Measurements from ENCODE around the gene PAK2. TPM values are rescaled to one million over a fixed set of nuclear protein-coding genes. Genes with fewer than 3 reads are reported as not detected.
"Not testable (repeated sequence)": the region's sequence is repeated elsewhere in the genome, so short reads cannot be mapped to it uniquely, and the experiment has no call there.

Gene PAK2
- total and polyA plus RNA-seq, 5 experiments from 2014 or later = 28.4 to 81.0 (median 30.3) TPM

DNA sequence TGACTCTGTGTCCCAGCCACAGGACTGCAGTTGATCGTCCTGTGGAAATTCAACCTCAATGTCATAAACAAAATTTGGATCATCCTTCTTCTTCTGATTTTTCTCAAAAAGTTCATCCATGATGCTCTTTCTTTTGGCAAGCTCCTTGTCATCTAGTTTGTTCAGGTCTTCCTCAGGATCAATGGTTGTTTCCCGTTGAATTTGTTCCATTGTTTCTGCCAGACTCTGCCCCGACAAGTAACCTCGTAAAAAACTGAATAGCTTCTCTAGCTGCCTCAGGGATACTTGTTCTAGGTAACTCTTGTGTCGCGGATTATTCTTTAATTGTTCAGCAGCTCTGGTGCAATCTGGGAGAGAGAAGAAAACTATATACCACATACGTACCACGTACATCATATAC, 32.1 kb upstream of the PAK2 start:
- Mint-ChIP-seq H3K27ac (peak overlapping the region in 3 of 10 donors; percentile 37 to 41 (median 39)), H3K27me3 (no peaks in the 10 kb centered on the region), H3K4me1 (peaks cover 10 to 20% (median 18%) of the 10 kb centered on the region in 4 donors), H3K9me3 (no peaks in the 10 kb centered on the region), H3K36me3 (peaks cover 0 to 4% (median 0%) of the 10 kb centered on the region in 3 donors), H3K4me3 (peak overlapping the region in 1 of 10 donors; percentile 28)
- DNase-seq (no peak), ATAC-seq (no peak)
- POLR2A ChIA-PET = interaction anchor here (0.6 to 1.2 kb wide), 3 partner anchors 36 to 93 kb away, joined by 4 to 12 read pairs (median 5); no protein-coding TSS in a partner anchor

DNA sequence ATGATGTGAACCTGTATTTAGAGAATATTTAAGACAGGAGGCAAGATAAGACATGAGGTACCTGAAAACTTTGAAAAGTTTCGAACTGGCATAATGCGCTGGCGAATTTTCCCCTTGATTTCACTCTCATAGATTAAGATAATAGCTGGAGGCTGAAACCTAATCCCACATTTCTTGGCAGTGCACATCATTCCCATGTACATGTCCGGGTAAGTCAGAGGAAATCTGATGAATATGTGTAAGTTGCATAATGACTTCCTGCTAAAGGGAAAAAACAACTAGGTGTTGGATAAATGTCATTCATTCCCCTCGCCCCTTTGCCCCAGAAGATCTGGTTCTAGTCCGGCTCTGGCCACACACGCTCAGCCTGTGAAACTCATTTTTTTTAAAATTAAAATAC, 31.2 kb upstream of the PAK2 start:
- Mint-ChIP-seq H3K27me3 (no peaks in the 10 kb centered on the region), H3K27ac (peak overlapping the region in 4 of 10 donors; percentile 9 to 66 (median 35)), H3K9me3 (no peaks in the 10 kb centered on the region), H3K36me3 (peaks cover 0 to 4% (median 0%) of the 10 kb centered on the region in 3 donors), H3K4me3 (no peak overlapping the region), H3K4me1 (peaks cover 8 to 28% (median 22%) of the 10 kb centered on the region in 4 donors)
- POLR2A ChIA-PET = interaction anchor here (1.2 kb wide), 1 partner anchor 76 kb away, joined by 5 read pairs; no protein-coding TSS in a partner anchor
- DNase-seq (no peak), ATAC-seq (no peak)

DNA sequence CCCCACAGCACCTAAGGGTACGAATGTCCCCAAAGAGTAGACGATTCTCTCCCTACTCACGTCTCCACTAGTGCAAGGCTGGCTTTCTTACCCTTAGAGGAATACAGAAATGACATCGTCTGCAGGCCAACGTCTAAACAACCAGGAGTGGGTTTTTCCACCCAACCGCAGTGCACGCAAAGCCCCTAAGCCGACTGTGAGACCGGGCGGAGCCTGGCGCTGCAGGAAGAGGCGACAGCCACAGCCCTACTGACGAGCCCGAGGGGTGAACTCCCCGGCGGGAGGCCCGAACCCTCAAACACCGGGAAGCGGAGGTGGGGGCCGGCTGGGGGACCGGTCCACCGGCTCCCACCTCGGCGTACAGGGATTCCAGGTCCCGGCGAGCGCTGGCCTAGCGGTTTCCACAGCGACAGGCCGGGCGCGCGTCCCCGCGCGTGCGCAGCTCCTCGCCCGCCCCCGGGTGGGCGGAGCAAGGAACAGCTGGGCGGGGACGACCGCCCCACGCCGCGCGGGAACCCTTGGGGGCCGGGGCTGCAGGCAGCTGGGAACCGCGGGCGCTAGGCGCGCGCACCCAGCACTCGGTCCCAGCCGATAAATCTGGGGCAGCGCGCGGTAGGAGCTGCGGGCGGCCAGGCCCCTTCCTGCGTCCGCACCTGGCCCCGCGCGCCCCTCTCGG, 27.7 kb upstream of the PAK2 start, which contains the start of the genes CEP19 and PIGX:
TSS of gene CEP19 (minus strand) at position 413 of the 676 bp plus-strand sequence. CDS start 3,593 bp downstream, outside the sequence.
TSS of gene PIGX (plus strand) at position 540 of the 676 bp plus-strand sequence.
- peak within 1 kb of the TSS; percentile 92 to 99 (median 98) for H3K27ac Mint-ChIP-seq
- peaks cover 0 to 4% (median 0%) of the 10 kb centered on the region in 3 donors for H3K36me3 Mint-ChIP-seq
- peaks cover 7 to 40% (median 28%) of the 10 kb centered on the region in 4 donors for H3K4me1 Mint-ChIP-seq
- no peaks in the 10 kb centered on the region for H3K27me3 Mint-ChIP-seq
- DNase-seq (peak; percentile 81 to 97 (median 92)), ATAC-seq (peak; percentile 88 to 90)
- peak within 1 kb of the TSS; percentile 85 to 98 (median 95) for H3K4me3 Mint-ChIP-seq
- H3K9me3 Mint-ChIP-seq = no peaks in the 10 kb centered on the region
- POLR2A ChIA-PET = interaction anchor here (0.8 to 2.5 kb wide), 5 partner anchors 14 to 230 kb away, joined by 3 to 36 read pairs (median 5); partner anchors contain the start of genes NCBP2 and PAK2

DNA sequence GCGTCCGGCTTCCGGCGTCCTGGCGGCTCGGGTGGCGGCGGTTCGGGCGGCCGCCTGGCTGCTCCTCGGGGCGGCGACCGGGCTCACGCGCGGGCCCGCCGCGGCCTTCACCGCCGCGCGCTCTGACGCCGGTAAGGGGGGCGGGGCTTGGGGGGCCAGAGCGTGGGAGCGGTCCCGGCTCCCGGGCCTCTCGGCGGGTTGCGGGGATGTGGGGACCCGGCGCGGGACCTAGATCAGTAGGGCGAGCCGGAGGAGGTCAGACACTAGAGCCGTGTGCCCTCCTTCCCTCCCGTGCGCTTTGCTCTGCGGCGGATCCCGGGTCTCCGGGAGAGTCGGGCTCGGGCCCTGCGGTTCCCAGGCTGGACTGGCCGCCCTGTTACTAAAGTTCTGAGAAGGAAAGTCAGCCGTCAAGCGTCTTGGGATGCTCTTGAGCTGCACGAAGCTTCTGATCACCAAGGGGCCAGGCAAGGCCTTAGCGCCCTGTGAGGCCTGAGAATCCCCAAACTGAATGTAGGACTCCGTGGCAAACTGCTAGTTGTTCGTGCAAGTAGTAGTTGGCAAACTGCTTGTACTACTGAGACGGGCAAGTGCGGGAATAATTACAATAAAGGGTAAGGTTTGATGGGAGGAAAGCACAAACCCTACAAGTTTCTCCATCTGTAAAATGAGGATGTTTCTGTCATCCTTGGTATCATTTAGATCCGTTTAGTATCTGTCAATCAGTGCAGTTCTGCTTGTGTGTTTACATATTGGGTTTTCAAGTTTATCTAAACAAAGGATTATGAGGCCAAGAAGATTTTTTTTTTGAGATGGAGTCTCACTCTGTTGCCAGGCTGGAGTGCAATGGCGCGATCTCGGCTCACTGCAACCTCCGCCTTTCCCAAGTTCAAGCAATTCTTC, 26.9 kb upstream of the PAK2 start:
- Mint-ChIP-seq H3K27me3 (no peaks in the 10 kb centered on the region), H3K4me1 (peaks cover 7 to 44% (median 28%) of the 10 kb centered on the region in 4 donors), H3K4me3 (peak overlapping the region; percentile 80 to 92 (median 82)), H3K9me3 (no peaks in the 10 kb centered on the region), H3K36me3 (no peaks in the 10 kb centered on the region), H3K27ac (peak overlapping the region; percentile 51 to 97 (median 92))
- POLR2A ChIA-PET = interaction anchor here (0.6 to 2.5 kb wide), 6 partner anchors 14 to 229 kb away, joined by 3 to 36 read pairs (median 4); partner anchors contain the start of genes NCBP2 and PAK2
- peak; percentile 42 to 54 for ATAC-seq
- DNase-seq = peak in 6 of 10 donors; percentile 15 to 80 (median 63)

DNA sequence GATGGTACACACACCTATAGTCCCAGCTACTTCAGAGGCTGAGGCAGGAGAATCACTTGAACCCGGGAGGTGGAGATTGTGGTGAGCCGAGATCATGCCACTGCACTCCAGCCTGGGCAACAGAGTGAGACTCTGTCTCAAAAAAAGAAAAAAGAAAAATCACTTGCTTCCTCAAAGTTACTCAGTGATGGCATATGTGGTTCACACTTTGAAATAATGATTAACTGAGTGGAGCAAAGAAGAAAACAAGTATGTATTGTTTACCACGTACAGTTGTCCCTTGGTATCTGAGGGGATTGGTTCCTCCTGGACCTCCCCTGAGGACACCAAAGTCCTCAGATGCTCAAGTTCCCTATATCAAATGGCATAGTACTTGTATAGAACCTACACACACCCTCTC, 22.5 kb upstream of the PAK2 start:
- peaks cover 0 to 31% (median 11%) of the 10 kb centered on the region in 4 donors for H3K4me1 Mint-ChIP-seq
- H3K27ac Mint-ChIP-seq = peak overlapping the region in 1 of 10 donors; percentile 58
- H3K9me3 Mint-ChIP-seq, POLR2A ChIA-PET, ATAC-seq, DNase-seq, H3K4me3 Mint-ChIP-seq, H3K27me3 Mint-ChIP-seq: not testable (repeated sequence)
- H3K36me3 Mint-ChIP-seq = peaks cover 8 to 23% (median 21%) of the 10 kb centered on the region in 3 donors

DNA sequence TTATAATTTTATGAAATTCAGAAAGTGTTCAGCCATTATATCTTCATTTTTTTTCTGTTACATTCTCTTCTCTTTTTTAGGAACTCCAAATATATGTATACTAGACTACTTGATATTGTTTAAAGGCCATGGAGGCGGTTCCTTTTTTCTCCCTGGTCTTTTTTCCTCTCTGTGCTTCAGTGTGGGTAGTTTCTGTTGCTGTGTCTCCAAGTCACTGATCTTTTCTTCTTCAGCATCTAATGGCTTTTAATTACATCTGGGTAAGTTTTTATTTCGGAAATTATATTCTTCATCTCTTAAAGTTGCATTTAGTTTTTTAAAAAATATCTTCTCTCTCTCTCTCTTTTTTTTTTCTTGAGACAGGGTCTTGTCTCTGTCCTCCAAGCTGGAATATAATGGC, 18.6 kb upstream of the PAK2 start:
- DNase-seq (no peak), ATAC-seq (no peak)
- H3K27ac Mint-ChIP-seq = no peak overlapping the region
- peaks cover 0 to 8% (median 4%) of the 10 kb centered on the region in 4 donors for H3K4me1 Mint-ChIP-seq
- H3K9me3 Mint-ChIP-seq = peaks cover 0 to 5% (median 0%) of the 10 kb centered on the region in 9 donors
- POLR2A ChIA-PET = no interaction called here
- no peaks in the 10 kb centered on the region for H3K27me3 Mint-ChIP-seq
- peaks cover 9 to 42% (median 28%) of the 10 kb centered on the region in 3 donors for H3K36me3 Mint-ChIP-seq
- no peak overlapping the region for H3K4me3 Mint-ChIP-seq

DNA sequence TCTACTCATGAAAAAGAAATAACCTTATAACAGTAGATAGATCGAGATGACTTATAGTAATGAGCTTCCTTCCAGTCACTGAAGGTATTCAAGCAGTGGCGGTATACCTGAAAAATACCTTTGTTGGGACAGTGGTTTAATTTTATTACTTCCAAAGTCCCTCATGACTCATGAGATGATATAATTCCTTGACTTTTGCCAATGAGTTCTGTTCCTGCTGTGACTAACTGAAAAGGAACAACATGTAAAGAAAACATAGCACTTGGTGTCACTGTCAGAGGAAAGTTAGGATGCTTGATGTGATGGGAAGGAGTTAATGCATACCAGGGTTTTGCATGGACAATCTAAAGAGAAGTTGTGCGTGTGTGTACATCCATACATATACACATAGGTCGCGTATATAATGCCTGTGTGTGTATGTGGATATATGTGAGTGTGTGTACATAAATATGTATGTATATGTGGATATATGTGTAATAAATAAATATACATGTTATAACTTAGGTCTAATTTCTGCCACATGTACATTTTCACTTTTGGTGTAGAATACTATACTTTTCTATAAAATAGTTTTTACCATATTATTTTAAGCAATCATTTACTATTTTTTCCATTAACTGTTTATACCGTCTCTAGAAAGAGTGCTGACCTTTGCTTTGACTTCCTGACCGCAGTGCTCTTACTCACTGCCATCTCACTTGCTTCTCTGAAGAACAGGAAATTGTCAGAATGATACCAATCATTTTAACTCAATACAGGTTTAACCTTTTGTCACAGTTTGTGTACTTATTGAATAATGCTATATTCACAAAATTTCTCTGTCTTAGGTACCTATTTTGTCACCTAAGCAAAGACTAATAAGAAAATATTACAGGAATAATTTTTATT, 12.6 kb upstream of the PAK2 start:
- no peaks in the 10 kb centered on the region for H3K9me3 Mint-ChIP-seq
- DNase-seq = no peak
- no peak for ATAC-seq
- no peak overlapping the region for H3K4me3 Mint-ChIP-seq
- no peaks in the 10 kb centered on the region for H3K27me3 Mint-ChIP-seq
- peak overlapping the region in 2 of 10 donors; percentile 60 to 63 for H3K27ac Mint-ChIP-seq
- H3K36me3 Mint-ChIP-seq = peaks cover 3 to 55% (median 20%) of the 10 kb centered on the region in 3 donors
- peaks cover 0 to 8% (median 2%) of the 10 kb centered on the region in 4 donors for H3K4me1 Mint-ChIP-seq
- POLR2A ChIA-PET = interaction anchor here (1.3 kb wide), 1 partner anchor 15 kb away, joined by 3 read pairs; the partner anchor contains the start of genes CEP19 and PIGX

DNA sequence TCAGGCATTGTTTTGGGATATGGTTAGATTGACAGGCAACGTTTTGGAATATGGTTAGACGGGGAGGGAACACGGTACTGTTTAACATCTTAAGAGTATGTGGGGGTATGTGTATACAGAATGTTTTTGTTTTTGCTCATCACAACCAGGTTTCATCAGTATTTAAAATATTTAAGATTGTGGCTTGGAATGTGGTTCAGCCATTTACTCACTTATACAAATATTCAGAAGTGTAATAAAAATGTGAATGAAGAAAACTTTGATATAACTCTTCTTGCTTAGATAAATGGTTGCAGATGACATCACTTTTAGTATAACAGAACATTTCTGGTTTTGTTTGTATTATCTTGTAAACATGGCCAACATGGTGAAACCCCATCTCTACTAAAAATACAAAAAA, 3.9 kb upstream of the PAK2 start:
- no peak overlapping the region for H3K4me3 Mint-ChIP-seq
- no peak overlapping the region for H3K27ac Mint-ChIP-seq
- H3K36me3 Mint-ChIP-seq = peaks cover 0 to 20% (median 3%) of the 10 kb centered on the region in 3 donors
- peaks cover 5 to 13% (median 10%) of the 10 kb centered on the region in 4 donors for H3K4me1 Mint-ChIP-seq
- no peaks in the 10 kb centered on the region for H3K9me3 Mint-ChIP-seq
- POLR2A ChIA-PET = no interaction called here
- ATAC-seq (no peak), DNase-seq (no peak)
- no peaks in the 10 kb centered on the region for H3K27me3 Mint-ChIP-seq

DNA sequence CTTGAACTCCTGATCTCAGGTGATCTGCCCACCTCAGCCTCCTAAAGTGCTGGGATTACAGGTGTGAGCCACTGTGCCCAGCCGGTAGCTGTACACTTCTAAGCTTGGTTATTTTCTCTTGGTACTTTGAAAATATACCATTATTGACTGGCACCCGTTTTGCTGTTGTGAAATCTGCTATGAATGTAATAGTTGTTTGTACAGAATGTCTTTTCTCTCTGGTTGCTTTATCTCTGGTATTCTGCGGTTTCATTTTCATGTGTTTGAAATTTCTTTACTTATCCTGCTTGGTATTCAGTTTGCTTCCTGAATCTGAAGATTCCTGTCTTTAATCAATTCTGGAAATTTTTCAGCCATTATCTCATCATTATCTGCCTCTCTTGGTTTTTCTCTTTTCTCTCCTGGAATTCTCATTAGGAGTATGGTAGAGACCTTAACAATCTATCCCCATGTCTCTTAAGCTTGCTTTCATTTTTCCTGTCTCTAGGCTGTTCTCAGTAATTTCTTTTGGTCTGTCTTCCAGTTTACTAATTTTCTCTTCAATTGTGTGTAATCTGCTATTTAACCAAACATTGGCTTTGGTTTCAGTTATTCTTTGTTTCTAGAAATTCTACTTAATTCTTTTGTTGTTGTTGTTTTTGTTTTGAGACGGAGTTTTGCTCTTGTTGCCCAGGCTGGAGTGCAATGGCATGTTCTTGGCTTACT, 2.8 kb upstream of the PAK2 start:
- peak overlapping the region in 1 of 10 donors; percentile 40 for H3K27ac Mint-ChIP-seq

DNA sequence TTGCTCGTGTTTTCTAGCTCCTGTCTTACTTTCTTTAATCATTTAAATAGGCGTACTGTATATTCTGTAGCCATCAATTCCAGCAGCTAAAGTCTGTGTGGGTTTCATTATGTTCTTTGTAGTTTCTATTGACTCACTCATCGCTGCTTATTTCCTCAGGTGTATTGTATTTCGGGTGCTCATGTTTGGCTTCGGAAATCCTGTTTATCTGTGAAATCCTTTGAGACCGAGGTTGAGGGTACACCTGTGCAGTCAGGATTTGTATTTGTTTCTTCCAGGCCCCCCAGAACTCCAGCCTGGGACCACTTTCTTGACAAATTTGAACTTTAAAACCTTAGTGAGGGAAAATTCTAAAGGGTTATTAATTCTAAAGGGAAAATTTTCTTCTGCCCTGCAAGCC, 2.0 kb upstream of the PAK2 start:
- Mint-ChIP-seq H3K27ac (no peak overlapping the region), H3K4me3 (no peak overlapping the region), H3K4me1 (peaks cover 14 to 25% (median 20%) of the 10 kb centered on the region in 4 donors), H3K36me3 (peaks cover 0 to 11% (median 0%) of the 10 kb centered on the region in 3 donors), H3K9me3 (no peaks in the 10 kb centered on the region), H3K27me3 (no peaks in the 10 kb centered on the region)
- ATAC-seq (no peak), DNase-seq (no peak)
- POLR2A ChIA-PET = no interaction called here

More for the DNA sequence above, 2.8 kb upstream of the PAK2 start:
- Mint-ChIP-seq H3K4me1 (peaks cover 14 to 24% (median 18%) of the 10 kb centered on the region in 4 donors), H3K36me3 (peaks cover 0 to 13% (median 0%) of the 10 kb centered on the region in 3 donors), H3K4me3 (no peak overlapping the region), H3K27me3 (no peaks in the 10 kb centered on the region), H3K9me3 (no peaks in the 10 kb centered on the region)
- ATAC-seq = no peak
- no peak for DNase-seq
- POLR2A ChIA-PET = interaction anchor here (0.7 kb wide), 1 partner anchor 81 kb away, joined by 3 read pairs; no protein-coding TSS in a partner anchor

Data from naive thymus-derived CD8-positive, alpha-beta T cell (primary cell).